IPS-18a (cell line): ENCODE measurements around the gene TEKT5.

Source experiments
- H3K27ac ChIP-seq: one replicate; pipeline ENCODE4 v1.5.1; 2013; ENCODE audit warnings: low read length
- H3K27me3 ChIP-seq: one replicate; pipeline ENCODE4 v1.6.1; 2013; ENCODE audit warnings: mild to moderate bottlenecking, low read length; ENCODE audit not compliant: control insufficient read depth, insufficient read depth
- H3K36me3 ChIP-seq: one replicate; pipeline ENCODE4 v1.6.1; 2013; ENCODE audit warnings: low read depth, low read length; ENCODE audit not compliant: control insufficient read depth
- H3K4me1 ChIP-seq: one replicate; pipeline ENCODE4 v1.6.1; 2013; ENCODE audit warnings: low read depth, low read length; ENCODE audit not compliant: control insufficient read depth
- H3K4me3 ChIP-seq: one replicate; pipeline ENCODE4 v1.5.1; 2013; ENCODE audit warnings: low read length
- H3K9ac ChIP-seq: one replicate; pipeline ENCODE4 v1.6.1; 2013; ENCODE audit warnings: mild to moderate bottlenecking, low read length, moderate library complexity
- H3K9me3 ChIP-seq: one replicate; pipeline ENCODE4 v1.6.1; 2013; ENCODE audit warnings: low read depth, low read length; ENCODE audit not compliant: control insufficient read depth

The TEKT5 gene

GRCh38 chr16:10613785-10614485 is 80.8 kb downstream of the TEKT5 start:
- Histone ChIP-seq H3K9me3 (no peaks in the 10 kb centered on the region), H3K27me3 (no peaks in the 10 kb centered on the region), H3K4me1 (peaks cover 17% of the 10 kb centered on the region), H3K4me3 (no peak overlapping the region), H3K27ac (no peak overlapping the region), H3K36me3 (no peaks in the 10 kb centered on the region), H3K9ac (no peak overlapping the region)

GRCh38 chr16:10612649-10613179 is 82.0 kb downstream of the TEKT5 start:
- no peak overlapping the region for H3K9ac ChIP-seq
- no peak overlapping the region for H3K27ac ChIP-seq
- H3K4me1 ChIP-seq = peaks cover 13% of the 10 kb centered on the region
- no peaks in the 10 kb centered on the region for H3K36me3 ChIP-seq
- H3K4me3 ChIP-seq = no peak overlapping the region
- H3K9me3 ChIP-seq = no peaks in the 10 kb centered on the region
- no peaks in the 10 kb centered on the region for H3K27me3 ChIP-seq

DNA sequence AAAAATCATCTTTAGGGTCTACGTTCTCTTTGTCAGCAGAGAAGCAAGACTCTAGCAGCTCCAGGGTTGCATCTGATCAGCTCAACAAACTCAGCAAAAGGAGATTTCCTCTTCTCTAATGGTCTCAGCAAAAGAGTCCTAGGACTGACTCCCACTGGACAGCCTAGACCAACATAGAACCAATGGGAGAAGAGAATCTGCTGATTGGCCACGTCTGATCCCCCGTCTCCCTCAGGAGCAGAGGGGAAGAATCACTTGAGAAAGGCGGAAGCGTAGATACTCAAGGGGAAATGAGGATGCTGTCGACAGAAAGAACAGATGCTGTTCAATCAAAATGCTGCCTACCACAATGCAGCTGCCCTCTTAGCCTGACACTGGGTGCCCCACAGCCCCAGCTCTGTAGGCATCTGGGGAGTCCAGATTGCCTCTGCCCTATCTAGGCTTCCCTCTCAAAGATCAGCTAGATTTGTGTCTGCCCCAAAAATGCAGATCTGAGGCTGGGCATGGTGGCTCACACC is 82.8 kb downstream of the TEKT5 start:
- Histone ChIP-seq H3K36me3 (no peaks in the 10 kb centered on the region), H3K4me3 (no peak overlapping the region), H3K27ac (no peak overlapping the region), H3K9me3 (no peaks in the 10 kb centered on the region), H3K9ac (no peak overlapping the region), H3K4me1 (peaks cover 6% of the 10 kb centered on the region), H3K27me3 (no peaks in the 10 kb centered on the region)

GRCh38 chr16:10610499-10611184 is 84.1 kb downstream of the TEKT5 start:
- H3K9me3 ChIP-seq = no peaks in the 10 kb centered on the region

GRCh38 chr16:10609402-10609774 is 85.3 kb downstream of the TEKT5 start:
- Histone ChIP-seq H3K27ac (no peak overlapping the region), H3K9me3 (no peaks in the 10 kb centered on the region), H3K9ac (no peak overlapping the region), H3K27me3 (no peaks in the 10 kb centered on the region), H3K4me1 (peaks cover 7% of the 10 kb centered on the region), H3K4me3 (no peak overlapping the region), H3K36me3 (no peaks in the 10 kb centered on the region)

More at GRCh38 chr16:10610499-10611184, 84.1 kb downstream of the TEKT5 start:
- no peak overlapping the region for H3K4me3 ChIP-seq
- no peak overlapping the region for H3K9ac ChIP-seq
- H3K36me3 ChIP-seq = no peaks in the 10 kb centered on the region
- no peak overlapping the region for H3K27ac ChIP-seq
- peaks cover 7% of the 10 kb centered on the region for H3K4me1 ChIP-seq
- H3K27me3 ChIP-seq = no peaks in the 10 kb centered on the region

GRCh38 chr16:10608687-10609401 is 85.9 kb downstream of the TEKT5 start:
- Histone ChIP-seq H3K36me3 (no peaks in the 10 kb centered on the region), H3K27me3 (no peaks in the 10 kb centered on the region), H3K27ac (no peak overlapping the region), H3K4me1 (peaks cover 7% of the 10 kb centered on the region), H3K9me3 (no peaks in the 10 kb centered on the region), H3K4me3 (no peak overlapping the region), H3K9ac (no peak overlapping the region)

GRCh38 chr16:10607157-10607556 is 87.6 kb downstream of the TEKT5 start:
- H3K9me3 ChIP-seq = no peaks in the 10 kb centered on the region
- no peak overlapping the region for H3K4me3 ChIP-seq
- no peak overlapping the region for H3K9ac ChIP-seq
- peaks cover 7% of the 10 kb centered on the region for H3K4me1 ChIP-seq
- no peaks in the 10 kb centered on the region for H3K36me3 ChIP-seq
- no peaks in the 10 kb centered on the region for H3K27me3 ChIP-seq
- H3K27ac ChIP-seq = no peak overlapping the region

- Histone ChIP-seq H3K4me3 (no peak overlapping the region), H3K36me3 (no peaks in the 10 kb centered on the region), H3K9me3 (no peaks in the 10 kb centered on the region), H3K27me3 (no peaks in the 10 kb centered on the region), H3K4me1 (peaks cover 7% of the 10 kb centered on the region), H3K27ac (no peak overlapping the region), H3K9ac (no peak overlapping the region)
These were observed 88.1 kb downstream of the TEKT5 start for GRCh38 chr16:10606607-10607006.

GRCh38 chr16:10605636-10606035 is 89.1 kb downstream of the TEKT5 start:
- Histone ChIP-seq H3K9me3 (no peaks in the 10 kb centered on the region), H3K27me3 (no peaks in the 10 kb centered on the region), H3K4me1 (peaks cover 10% of the 10 kb centered on the region), H3K4me3 (no peak overlapping the region), H3K9ac (no peak overlapping the region), H3K36me3 (no peaks in the 10 kb centered on the region), H3K27ac (no peak overlapping the region)

DNA sequence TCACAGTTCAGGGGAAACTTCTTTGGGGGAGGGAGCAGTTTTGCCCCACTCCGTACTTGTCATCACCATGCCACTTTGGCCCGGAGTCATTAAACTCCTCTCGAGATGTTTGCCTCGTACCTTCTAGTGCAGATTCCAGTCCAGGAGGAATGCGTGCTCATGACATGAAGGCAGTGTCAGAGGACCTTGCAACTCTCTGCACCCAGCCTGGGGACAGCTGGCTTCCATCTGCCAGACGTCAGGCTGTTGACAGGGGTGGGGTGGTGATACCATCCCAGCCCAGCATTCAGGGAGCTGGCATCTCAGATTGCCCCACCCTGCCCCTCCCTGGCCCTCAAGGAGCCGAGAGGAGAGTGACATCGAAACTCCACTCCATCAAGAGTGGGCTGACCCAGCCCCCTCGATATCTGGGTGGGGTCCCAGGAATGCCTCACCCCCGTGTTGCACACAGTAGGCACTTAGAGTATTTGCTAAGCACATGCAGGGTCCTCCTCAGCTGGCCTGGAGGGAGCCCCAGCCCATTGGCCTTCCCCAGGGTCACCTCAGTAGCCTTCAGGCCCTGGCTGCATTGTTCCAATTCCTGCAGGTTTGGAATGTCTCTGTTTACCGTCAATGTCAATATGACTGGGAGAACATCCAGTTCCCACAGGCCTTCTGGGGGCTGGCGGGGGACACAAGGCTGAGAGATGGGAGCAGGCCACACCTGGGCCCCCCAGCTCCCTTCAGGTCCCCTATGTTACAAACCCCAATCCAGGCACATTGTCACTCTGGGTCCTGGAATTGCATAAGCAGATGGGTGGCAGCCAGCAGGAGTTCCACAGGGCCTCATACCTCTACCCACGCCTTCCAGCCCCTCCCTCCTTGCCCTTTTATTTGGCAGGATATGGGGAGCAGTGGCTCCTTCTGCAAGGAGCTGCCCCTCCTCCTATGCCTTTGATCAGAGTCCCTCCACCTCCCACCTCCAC is 93.0 kb downstream of the TEKT5 start:
- no peak overlapping the region for H3K27ac ChIP-seq
- H3K4me1 ChIP-seq = peaks cover 9% of the 10 kb centered on the region
- H3K4me3 ChIP-seq = no peak overlapping the region
- H3K9ac ChIP-seq = no peak overlapping the region
- H3K9me3 ChIP-seq = no peaks in the 10 kb centered on the region
- no peaks in the 10 kb centered on the region for H3K27me3 ChIP-seq
- no peaks in the 10 kb centered on the region for H3K36me3 ChIP-seq
